ENCODE results near the gene DNLZ. TPM values are rescaled to one million over a fixed set of nuclear protein-coding genes. Genes with fewer than 3 reads are reported as not detected.

Gene DNLZ
- total and polyA plus RNA-seq, 4 donors = 2.0 to 7.1 (median 4.5) TPM

- no peak for TF ChIP-seq HNF4A (conservative IDR thresholded peaks at IDR 0.05)
- TF ChIP-seq FOXA1 (IDR thresholded peaks at IDR 0.05) = no peak
- no peak for TF ChIP-seq EGR1 (IDR thresholded peaks at IDR 0.05; ENCODE audit: low read depth in 2 of 2)
- no peak for TF ChIP-seq JUND (IDR thresholded peaks at IDR 0.05)
- no peak for TF ChIP-seq SP1 (IDR thresholded peaks at IDR 0.05)
- TF ChIP-seq HNF4G (IDR thresholded peaks at IDR 0.05) = no peak
- TF ChIP-seq REST (IDR thresholded peaks at IDR 0.05) = no peak
Measured at GRCh38 chr9:136325358-136325757, 38.2 kb downstream of the DNLZ start (continued).

GRCh38 chr9:136324501-136325300, 38.8 kb downstream of the DNLZ start:
- DNase-seq (ENCODE audit: low spot score) = no peak
- Histone ChIP-seq H3K9ac (ENCODE audit: low read depth in 1 of 2, low read length in 2 of 2) (no peak overlapping the region), H3K4me3 (ENCODE audit: low read depth in 1 of 3, low read length in 3 of 3) (no peak overlapping the region), H3K27ac (ENCODE audit: low read depth in 1 of 2, low read length in 2 of 2) (no peak overlapping the region), H3K36me3 (ENCODE audit: control insufficient read depth in 4 of 4, insufficient read depth in 3 of 4, low read depth in 1 of 4, low read length in 3 of 4) (no peaks in the 10 kb centered on the region), H3K27me3 (ENCODE audit: control insufficient read depth in 4 of 4, insufficient read depth in 4 of 4, low read length in 3 of 4) (no peaks in the 10 kb centered on the region), H3K4me1 (ENCODE audit: control insufficient read depth in 4 of 4, insufficient read depth in 4 of 4, low read length in 3 of 4) (peaks cover 0 to 12% (median under 1%) of the 10 kb centered on the region in 4 donors), H3K9me3 (ENCODE audit: control insufficient read depth in 4 of 4, low read length in 3 of 4) (no peaks in the 10 kb centered on the region)
- 74% methylated on average over 24 of the region's 24 CpGs for WGBS
- no peak for TF ChIP-seq ZBTB33 (IDR thresholded peaks at IDR 0.05)
- no peak for TF ChIP-seq SP1 (IDR thresholded peaks at IDR 0.05)
- no peak for TF ChIP-seq JUND (IDR thresholded peaks at IDR 0.05)
- no peak for TF ChIP-seq YY1 (IDR thresholded peaks at IDR 0.05)
- TF ChIP-seq REST (IDR thresholded peaks at IDR 0.05) = no peak
- TF ChIP-seq RAD21 (IDR thresholded peaks at IDR 0.05) = no peak
- no peak for TF ChIP-seq EGR1 (IDR thresholded peaks at IDR 0.05; ENCODE audit: low read depth in 2 of 2)
